Upper lobe of right lung (tissue), 1 donor: ENCODE results near the gene ADAM22. TPM values are rescaled to one million over a fixed set of nuclear protein-coding genes. Genes with fewer than 3 reads are reported as not detected.

ENCODE experiments used
- ATAC-seq: fragments of 200-7000 bp; cut with Tn5 transposase; one replicate; pipeline ENCODE4 v1.9.1; 2020; ENCODE audit warnings: mild to moderate bottlenecking, moderate library complexity
- DNase-seq: peaks from one replicate; pipeline ENCODE4 v3.0.0-alpha.2; 2020
- H3K27ac ChIP-seq: fragments of 200-600 bp; one replicate; pipeline ENCODE4 v1.8.0; 2022
- H3K27me3 ChIP-seq: fragments of 200-600 bp; one replicate; pipeline ENCODE4 v1.8.0; 2022; ENCODE audit warnings: mild to moderate bottlenecking
- H3K36me3 ChIP-seq: fragments of 200-600 bp; one replicate; pipeline ENCODE4 v1.8.0; 2022
- H3K4me1 ChIP-seq: fragments of 200-600 bp; one replicate; pipeline ENCODE4 v1.8.0; 2022
- H3K4me3 ChIP-seq: fragments of 200-600 bp; one replicate; pipeline ENCODE4 v1.8.0; 2022; ENCODE audit warnings: mild to moderate bottlenecking
- H3K9me3 ChIP-seq: fragments of 200-600 bp; one replicate; pipeline ENCODE4 v1.8.0; 2022
- intact Hi-C: fragments of 100-400 bp; cut with DNase I; formaldehyde crosslinking; loops from one replicate; pipeline ENCODE4 v1.11.0; 2022
- total RNA-seq: library from RNA; stranded (reverse); fragmentation: NEBNext Ultra II Directional; extraction: Animal tissue kit (Norgen Biotek cat#: 25700); gene quantifications from one replicate; pipeline ENCODE4 v1.2.1, GENCODE V29; 2021
- TF ChIP-seq, protein P1 (sequence below): fragments of 200-600 bp; IDR thresholded peaks from one replicate; pipeline ENCODE4 v1.8.0; 2022; ENCODE audit warnings: antibody characterized with exemption
- donor health status: DM: no; HTN: yes; CAD: no; lungs with severe emphysema.

ADAM22 gene
- total RNA-seq, 1 donor from 2014 or later, result 4.3 TPM

DNA sequence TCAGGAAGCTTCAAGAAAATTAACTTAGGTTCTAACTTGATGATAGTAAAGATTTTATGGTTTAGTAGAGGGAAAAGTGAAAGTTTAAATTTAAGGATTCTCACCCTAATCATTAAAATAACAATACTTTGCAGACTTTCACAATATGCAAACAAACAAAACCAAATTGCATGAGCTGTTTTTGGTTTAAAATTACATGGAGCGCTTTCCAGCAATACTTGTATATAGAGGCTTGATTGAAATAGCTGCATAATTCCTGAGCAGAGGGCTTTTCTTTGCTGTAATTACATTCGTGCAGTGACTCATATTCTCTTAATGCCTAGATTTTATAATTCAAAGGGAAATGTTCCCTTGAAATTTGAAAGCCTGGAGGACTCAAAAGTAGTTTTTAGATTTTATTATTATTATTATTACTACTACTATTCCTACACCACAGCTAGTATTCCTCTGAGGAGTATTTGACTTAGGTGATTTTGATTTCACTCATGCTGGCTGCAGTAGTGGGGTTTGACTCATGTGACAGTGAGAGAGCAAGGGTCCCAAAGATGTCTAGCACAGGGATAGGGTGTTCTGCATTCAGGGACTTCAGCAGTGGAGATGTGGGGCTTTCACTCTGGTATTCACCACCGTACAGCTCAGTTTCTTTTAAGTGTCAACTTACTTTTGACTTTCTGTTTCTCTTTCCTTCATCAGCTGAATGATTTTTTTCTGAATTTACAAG lies 138.1 kb downstream of the ADAM22 start:
- DNase-seq, result no peak
- Histone ChIP-seq H3K27me3 (no peaks in the 10 kb centered on the region), H3K4me1 (no peaks in the 10 kb centered on the region), H3K4me3 (no peak overlapping the region), H3K9me3 (no peaks in the 10 kb centered on the region), H3K36me3 (no peaks in the 10 kb centered on the region), H3K27ac (no peak overlapping the region)
- intact Hi-C loops, result no loop called here
- ATAC-seq, result no peak
- TF ChIP-seq, protein P1, sequence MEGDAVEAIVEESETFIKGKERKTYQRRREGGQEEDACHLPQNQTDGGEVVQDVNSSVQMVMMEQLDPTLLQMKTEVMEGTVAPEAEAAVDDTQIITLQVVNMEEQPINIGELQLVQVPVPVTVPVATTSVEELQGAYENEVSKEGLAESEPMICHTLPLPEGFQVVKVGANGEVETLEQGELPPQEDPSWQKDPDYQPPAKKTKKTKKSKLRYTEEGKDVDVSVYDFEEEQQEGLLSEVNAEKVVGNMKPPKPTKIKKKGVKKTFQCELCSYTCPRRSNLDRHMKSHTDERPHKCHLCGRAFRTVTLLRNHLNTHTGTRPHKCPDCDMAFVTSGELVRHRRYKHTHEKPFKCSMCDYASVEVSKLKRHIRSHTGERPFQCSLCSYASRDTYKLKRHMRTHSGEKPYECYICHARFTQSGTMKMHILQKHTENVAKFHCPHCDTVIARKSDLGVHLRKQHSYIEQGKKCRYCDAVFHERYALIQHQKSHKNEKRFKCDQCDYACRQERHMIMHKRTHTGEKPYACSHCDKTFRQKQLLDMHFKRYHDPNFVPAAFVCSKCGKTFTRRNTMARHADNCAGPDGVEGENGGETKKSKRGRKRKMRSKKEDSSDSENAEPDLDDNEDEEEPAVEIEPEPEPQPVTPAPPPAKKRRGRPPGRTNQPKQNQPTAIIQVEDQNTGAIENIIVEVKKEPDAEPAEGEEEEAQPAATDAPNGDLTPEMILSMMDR, result no peak

- Histone ChIP-seq H3K27ac (no peak overlapping the region), H3K4me3 (no peak overlapping the region), H3K36me3 (no peaks in the 10 kb centered on the region), H3K4me1 (no peaks in the 10 kb centered on the region), H3K27me3 (no peaks in the 10 kb centered on the region), H3K9me3 (no peaks in the 10 kb centered on the region)
- DNase-seq (no peak), ATAC-seq (no peak)
- TF ChIP-seq, protein P1, result no peak
- intact Hi-C loops, result no loop called here
These were observed 138.6 kb downstream of the ADAM22 start for GRCh38 chr7:88072715-88073055.

DNA sequence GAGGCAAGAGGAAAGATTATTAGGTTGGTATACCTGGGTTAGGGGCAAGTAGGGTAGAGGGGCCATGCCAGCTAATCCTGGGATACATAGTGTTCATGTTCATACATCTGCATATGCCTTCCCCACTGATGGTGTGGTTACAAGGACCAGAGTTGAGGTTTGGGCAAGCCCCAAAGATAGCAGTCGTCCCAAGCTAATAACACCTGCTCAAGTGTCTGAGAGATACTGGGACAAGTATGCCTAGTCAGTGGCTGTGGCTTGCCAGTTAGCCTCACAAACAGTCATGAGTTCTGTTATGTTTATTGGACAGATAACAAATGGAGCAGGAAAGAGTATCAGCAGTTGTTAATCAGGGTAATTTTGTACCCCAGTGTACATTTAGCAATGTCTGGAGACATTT lies 139.6 kb downstream of the ADAM22 start:
- DNase-seq (no peak), ATAC-seq (no peak)
- intact Hi-C loops, result no loop called here
- Histone ChIP-seq H3K36me3 (no peaks in the 10 kb centered on the region), H3K4me1 (no peaks in the 10 kb centered on the region), H3K27ac (no peak overlapping the region), H3K9me3 (no peaks in the 10 kb centered on the region), H3K27me3 (no peaks in the 10 kb centered on the region), H3K4me3 (no peak overlapping the region)
- TF ChIP-seq, protein P1, result no peak

DNA sequence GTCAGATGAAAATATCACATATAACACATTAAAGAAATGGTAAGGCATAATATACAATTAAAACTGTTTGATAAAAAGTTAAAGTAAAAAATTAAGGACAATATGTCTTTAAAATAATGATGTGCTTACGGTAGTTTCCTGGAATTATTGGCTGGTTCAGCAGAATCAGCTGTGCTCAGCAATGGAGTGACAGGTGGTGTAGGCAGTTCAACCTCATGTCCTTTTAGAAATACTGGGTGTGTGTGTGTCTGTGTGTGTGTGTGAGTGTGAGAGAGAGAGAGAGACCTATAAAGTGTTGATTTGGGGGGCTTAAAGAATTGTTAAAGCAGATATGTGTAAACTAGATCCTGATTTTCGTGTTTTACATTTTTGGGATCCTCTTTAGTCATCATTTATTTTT lies 141.2 kb downstream of the ADAM22 start:
- H3K4me3 ChIP-seq, result no peak overlapping the region
- no peaks in the 10 kb centered on the region for H3K4me1 ChIP-seq
- no peaks in the 10 kb centered on the region for H3K27me3 ChIP-seq
- DNase-seq (no peak), ATAC-seq (no peak)
- intact Hi-C loops, result no loop called here
- no peaks in the 10 kb centered on the region for H3K9me3 ChIP-seq
- TF ChIP-seq, protein P1, result no peak
- no peaks in the 10 kb centered on the region for H3K36me3 ChIP-seq
- H3K27ac ChIP-seq, result no peak overlapping the region

GRCh38 chr7:88083883-88084282 lies 149.8 kb downstream of the ADAM22 start:
- ATAC-seq, result no peak
- H3K36me3 ChIP-seq, result no peaks in the 10 kb centered on the region
- intact Hi-C loops, result no loop called here

More at GRCh38 chr7:88083883-88084282, 149.8 kb downstream of the ADAM22 start:
- H3K9me3 ChIP-seq, result no peaks in the 10 kb centered on the region
- H3K27me3 ChIP-seq, result no peaks in the 10 kb centered on the region
- no peak for DNase-seq
- no peaks in the 10 kb centered on the region for H3K4me1 ChIP-seq
- H3K27ac ChIP-seq, result no peak overlapping the region
- H3K4me3 ChIP-seq, result no peak overlapping the region
- TF ChIP-seq, protein P1, result no peak
